HepG2 (cell line): ENCODE data around the gene DLX5. TPM values are rescaled to one million over a fixed set of nuclear protein-coding genes. Genes with fewer than 3 reads are reported as not detected.

Source experiments
- HOXD1 ChIP-seq: sonication (generic); formaldehyde crosslinking; IDR thresholded peaks from 2 replicates; pipeline ENCODE4 v1.5.0; 2020; ENCODE audit warnings: missing genetic modification reagents
- IKZF1 ChIP-seq: fragments of 450-650 bp; IDR thresholded peaks from 2 replicates; pipeline ENCODE4 v1.7.1; 2016
- JARID2 ChIP-seq: sonication (generic); formaldehyde crosslinking; IDR thresholded peaks from 2 replicates; pipeline ENCODE4 v1.8.1; 2023; ENCODE audit warnings: missing genetic modification reagents, inconsistent platforms; ENCODE audit not compliant: insufficient replicate concordance
- KLF16 ChIP-seq, 2 experiments: sonication (generic) in 1 of 2; formaldehyde crosslinking in 1 of 2; IDR thresholded peaks; 2 replicates each; pipeline versions ENCODE4 v1.6.1 to v1.8.0; 2016 to 2023; ENCODE audit warnings: missing genetic modification reagents in 2 of 2, missing compliant biosample characterization in 1 of 2
- NFAT5 ChIP-seq: sonication (generic); formaldehyde crosslinking; IDR thresholded peaks from 2 replicates; pipeline ENCODE4 v1.4.0; 2020; ENCODE audit warnings: missing genetic modification reagents
- RFXANK ChIP-seq: IDR thresholded peaks from 2 replicates; pipeline ENCODE4 v1.6.1; 2016
- SNAI1 ChIP-seq: sonication (generic); formaldehyde crosslinking; IDR thresholded peaks from 2 replicates; pipeline ENCODE4 v1.5.0; 2020; ENCODE audit warnings: mild to moderate bottlenecking, missing genetic modification reagents, borderline replicate concordance
- SSRP1 ChIP-seq: IDR thresholded peaks from 2 replicates; pipeline ENCODE4 v1.6.1; 2016; ENCODE audit warnings: control low read depth
- THAP7 ChIP-seq: sonication (generic); formaldehyde crosslinking; IDR thresholded peaks from 2 replicates; pipeline ENCODE4 v1.8.1; 2023; ENCODE audit warnings: mild to moderate bottlenecking, missing genetic modification reagents
- ZNF567 ChIP-seq: sonication (generic); formaldehyde crosslinking; IDR thresholded peaks from 2 replicates; pipeline ENCODE4 v1.8.1; 2023; ENCODE audit warnings: mild to moderate bottlenecking, missing genetic modification reagents, borderline replicate concordance
- ZNF713 ChIP-seq: sonication (generic); formaldehyde crosslinking; IDR thresholded peaks from 2 replicates; pipeline ENCODE4 v1.4.0; 2020; ENCODE audit warnings: mild to moderate bottlenecking, missing genetic modification reagents
- polyA plus RNA-seq, 8 experiments: library from polyadenylated mRNA; depleted of rRNA in 3 of 8; stranded (reverse) in 7 of 8; unstranded in 1 of 8; fragments of >200 nt; fragmentation: Illumina TruSeq in 4 of 8; extraction: Trizol in 4 of 8; gene quantifications; 2 replicates each; pipeline versions ENCODE4 v1.2.1 to v1.2.3, GENCODE V29; 2011 to 2016; ENCODE audit warnings: low read depth in 4 of 8, missing spikeins in 1 of 8, mixed read lengths in 1 of 8; ENCODE audit not compliant: insufficient read depth in 1 of 8
- total RNA-seq, 5 experiments: library from RNA; depleted of rRNA; stranded (reverse); fragments of >200 nt; fragmentation: Illumina TruSeq; extraction: Trizol; gene quantifications; 2 replicates each; pipeline ENCODE4 v1.2.3, GENCODE V29; 2016; ENCODE audit warnings: low read depth in 1 of 5

The DLX5 gene
- total and polyA plus RNA-seq, 2 of the 13 experiments (the other 11 are each of a cell fraction or from before 2014, with no cell fraction given), result not detected

GRCh38 chr7:97012365-97013133, 12.1 kb downstream of the DLX5 start (continued):
- TF ChIP-seq NFAT5 (CRISPR knock-in tag) (no peak), IKZF1 (no peak), ZNF567 (no peak), SSRP1 (no peak), JARID2 (no peak), KLF16 (CRISPR knock-in tag; IDR thresholded peaks at IDR 0.05) (no peak), THAP7 (CRISPR knock-in tag) (no peak), ZNF713 (CRISPR knock-in tag) (no peak), SNAI1 (CRISPR knock-in tag) (no peak), RFXANK (CRISPR knock-in tag) (no peak), HOXD1 (CRISPR knock-in tag) (no peak)
- TF ChIP-seq, all 625 proteins: peak for 0
